ENCODE measurements around the gene RAB3IL1. TPM values are rescaled to one million over a fixed set of nuclear protein-coding genes. Genes with fewer than 3 reads are reported as not detected.

The RAB3IL1 gene
- polyA plus RNA-seq, 4 donors = 0.45 to 29.9 (median 7.2) TPM

- no peak for FAIRE-seq
Observed at GRCh38 chr11:61853698-61854169, 63.6 kb downstream of the RAB3IL1 start.

GRCh38 chr11:61851900-61852295 is 65.5 kb downstream of the RAB3IL1 start:
- FAIRE-seq (no peak), DNase-seq (no peak)
- Histone ChIP-seq H3K27ac (ENCODE audit: low read depth in 1 of 3, low read length in 2 of 3) (no peak overlapping the region), H3K4me3 (ENCODE audit: low read depth in 1 of 3, low read length in 3 of 3) (no peak overlapping the region), H3K27me3 (ENCODE audit: control insufficient read depth in 3 of 3, insufficient read depth in 3 of 3, low read length in 3 of 3) (no peaks in the 10 kb centered on the region), H3K36me3 (ENCODE audit: control insufficient read depth in 3 of 3, insufficient read depth in 2 of 3, low read depth in 1 of 3, low read length in 3 of 3) (peaks cover 0 to 47% (median 11%) of the 10 kb centered on the region in 3 donors), H3K4me1 (ENCODE audit: control insufficient read depth in 3 of 3, insufficient read depth in 2 of 3, low read depth in 1 of 3, low read length in 2 of 3) (peaks cover 0 to 8% (median 1%) of the 10 kb centered on the region in 3 donors), H3K9me3 (ENCODE audit: control insufficient read depth in 2 of 2, insufficient read depth in 1 of 2, low read depth in 1 of 2, low read length in 1 of 2) (no peaks in the 10 kb centered on the region)
- 71 to 80% (median 75%) methylated on average over 6 of the region's 6 CpGs for WGBS, 3 donors

More at GRCh38 chr11:61853698-61854169, 63.6 kb downstream of the RAB3IL1 start:
- DNase-seq = no peak
- Histone ChIP-seq H3K9me3 (ENCODE audit: control insufficient read depth in 2 of 2, insufficient read depth in 1 of 2, low read depth in 1 of 2, low read length in 1 of 2) (no peaks in the 10 kb centered on the region), H3K4me3 (ENCODE audit: low read depth in 1 of 3, low read length in 3 of 3) (no peak overlapping the region), H3K4me1 (ENCODE audit: control insufficient read depth in 3 of 3, insufficient read depth in 2 of 3, low read depth in 1 of 3, low read length in 2 of 3) (peaks cover 0 to 8% (median 1%) of the 10 kb centered on the region in 3 donors), H3K36me3 (ENCODE audit: control insufficient read depth in 3 of 3, insufficient read depth in 2 of 3, low read depth in 1 of 3, low read length in 3 of 3) (peaks cover 0 to 45% (median 8%) of the 10 kb centered on the region in 3 donors), H3K27me3 (ENCODE audit: control insufficient read depth in 3 of 3, insufficient read depth in 3 of 3, low read length in 3 of 3) (no peaks in the 10 kb centered on the region), H3K27ac (ENCODE audit: low read depth in 1 of 3, low read length in 2 of 3) (no peak overlapping the region)
- WGBS, 3 donors = 52 to 69% (median 62%) methylated on average over 13 of the region's 13 CpGs

GRCh38 chr11:61851113-61851899 is 66.1 kb downstream of the RAB3IL1 start:
- Histone ChIP-seq H3K27ac (ENCODE audit: low read depth in 1 of 3, low read length in 2 of 3) (peak overlapping the region in 2 of 3 donors; percentile 30 to 78), H3K4me1 (ENCODE audit: control insufficient read depth in 3 of 3, insufficient read depth in 2 of 3, low read depth in 1 of 3, low read length in 2 of 3) (peaks cover 0 to 8% (median 1%) of the 10 kb centered on the region in 3 donors), H3K4me3 (ENCODE audit: low read depth in 1 of 3, low read length in 3 of 3) (peak overlapping the region in 1 of 3 donors; percentile 21), H3K27me3 (ENCODE audit: control insufficient read depth in 3 of 3, insufficient read depth in 3 of 3, low read length in 3 of 3) (no peaks in the 10 kb centered on the region), H3K9me3 (ENCODE audit: control insufficient read depth in 2 of 2, insufficient read depth in 1 of 2, low read depth in 1 of 2, low read length in 1 of 2) (no peaks in the 10 kb centered on the region), H3K36me3 (ENCODE audit: control insufficient read depth in 3 of 3, insufficient read depth in 2 of 3, low read depth in 1 of 3, low read length in 3 of 3) (peaks cover 0 to 43% (median 11%) of the 10 kb centered on the region in 3 donors)
- WGBS, 3 donors = 30 to 65% (median 39%) methylated on average over 24 of the region's 24 CpGs
- DNase-seq = peak; percentile 19 to 47
- no peak for FAIRE-seq

GRCh38 chr11:61850687-61851086 is 66.7 kb downstream of the RAB3IL1 start:
- Histone ChIP-seq H3K27ac (ENCODE audit: low read depth in 1 of 3, low read length in 2 of 3) (peak overlapping the region in 2 of 3 donors; percentile 30 to 78), H3K27me3 (ENCODE audit: control insufficient read depth in 3 of 3, insufficient read depth in 3 of 3, low read length in 3 of 3) (no peaks in the 10 kb centered on the region), H3K9me3 (ENCODE audit: control insufficient read depth in 2 of 2, insufficient read depth in 1 of 2, low read depth in 1 of 2, low read length in 1 of 2) (no peaks in the 10 kb centered on the region), H3K36me3 (ENCODE audit: control insufficient read depth in 3 of 3, insufficient read depth in 2 of 3, low read depth in 1 of 3, low read length in 3 of 3) (peaks cover 0 to 38% (median 11%) of the 10 kb centered on the region in 3 donors), H3K4me1 (ENCODE audit: control insufficient read depth in 3 of 3, insufficient read depth in 2 of 3, low read depth in 1 of 3, low read length in 2 of 3) (peaks cover 0 to 8% (median 1%) of the 10 kb centered on the region in 3 donors), H3K4me3 (ENCODE audit: low read depth in 1 of 3, low read length in 3 of 3) (no peak overlapping the region)
- WGBS, 3 donors = 11 to 51% (median 38%) methylated on average over 7 of the region's 7 CpGs
- no peak for FAIRE-seq
- peak in 1 of 2 donors; percentile 50 for DNase-seq

GRCh38 chr11:61848631-61849030 is 68.7 kb downstream of the RAB3IL1 start:
- no peak for DNase-seq
- peaks cover 0 to 8% (median 1%) of the 10 kb centered on the region in 3 donors for H3K4me1 ChIP-seq (ENCODE audit: control insufficient read depth in 3 of 3, insufficient read depth in 2 of 3, low read depth in 1 of 3, low read length in 2 of 3)
- no peak for FAIRE-seq
- peaks cover 0 to 23% (median 9%) of the 10 kb centered on the region in 3 donors for H3K36me3 ChIP-seq (ENCODE audit: control insufficient read depth in 3 of 3, insufficient read depth in 2 of 3, low read depth in 1 of 3, low read length in 3 of 3)
- H3K27ac ChIP-seq (ENCODE audit: low read depth in 1 of 3, low read length in 2 of 3) = no peak overlapping the region
- H3K27me3 ChIP-seq (ENCODE audit: control insufficient read depth in 3 of 3, insufficient read depth in 3 of 3, low read length in 3 of 3) = no peaks in the 10 kb centered on the region
- H3K9me3 ChIP-seq (ENCODE audit: control insufficient read depth in 2 of 2, insufficient read depth in 1 of 2, low read depth in 1 of 2, low read length in 1 of 2) = no peaks in the 10 kb centered on the region
- H3K4me3 ChIP-seq (ENCODE audit: low read depth in 1 of 3, low read length in 3 of 3) = no peak overlapping the region
- 93 to 95% (median 94%) methylated on average over 9 of the region's 9 CpGs for WGBS, 3 donors

GRCh38 chr11:61847914-61848581 is 69.3 kb downstream of the RAB3IL1 start:
- WGBS, 3 donors = 92 to 95% (median 94%) methylated on average over 18 of the region's 18 CpGs
- Histone ChIP-seq H3K27me3 (ENCODE audit: control insufficient read depth in 3 of 3, insufficient read depth in 3 of 3, low read length in 3 of 3) (no peaks in the 10 kb centered on the region), H3K4me1 (ENCODE audit: control insufficient read depth in 3 of 3, insufficient read depth in 2 of 3, low read depth in 1 of 3, low read length in 2 of 3) (peaks cover 0 to 8% (median 1%) of the 10 kb centered on the region in 3 donors), H3K36me3 (ENCODE audit: control insufficient read depth in 3 of 3, insufficient read depth in 2 of 3, low read depth in 1 of 3, low read length in 3 of 3) (peaks cover 0 to 19% (median 9%) of the 10 kb centered on the region in 3 donors), H3K4me3 (ENCODE audit: low read depth in 1 of 3, low read length in 3 of 3) (no peak overlapping the region), H3K9me3 (ENCODE audit: control insufficient read depth in 2 of 2, insufficient read depth in 1 of 2, low read depth in 1 of 2, low read length in 1 of 2) (no peaks in the 10 kb centered on the region), H3K27ac (ENCODE audit: low read depth in 1 of 3, low read length in 2 of 3) (no peak overlapping the region)
- DNase-seq = no peak
- no peak for FAIRE-seq

Other genes with a start within 250 kb of the RAB3IL1 start
- 10 to 100 TPM in 1 of 4 donors, 1 to 10 TPM in 2, under 1 TPM in 1; 0.22 to 14.9 (median 3.8) TPM for gene DAGLA, start 237.2 kb downstream of the RAB3IL1 start, polyA plus RNA-seq
- 10 to 100 TPM; 19.9 to 48.1 (median 22.3) TPM for gene MYRF, start 164.9 kb downstream of the RAB3IL1 start, polyA plus RNA-seq
- gene TMEM258, start 125.0 kb downstream of the RAB3IL1 start, polyA plus RNA-seq = 100 to 1,000 TPM; 116 to 211 (median 189) TPM
- gene FEN1, start 124.7 kb downstream of the RAB3IL1 start, polyA plus RNA-seq = 10 to 100 TPM in 2 of 4 donors, 1 to 10 TPM in 2; 5.8 to 32.1 (median 14.5) TPM
- 10 to 100 TPM in 1 of 4 donors, 1 to 10 TPM in 1, under 1 TPM in 2; 0.45 to 15.9 (median 2.1) TPM for gene FADS1, start 100.6 kb downstream of the RAB3IL1 start, polyA plus RNA-seq
- 100 to 1,000 TPM in 1 of 4 donors, 10 to 100 TPM in 1, 1 to 10 TPM in 2; 2.4 to 147 (median 7.7) TPM for gene FADS2, start 89.3 kb downstream of the RAB3IL1 start, polyA plus RNA-seq
- 10 to 100 TPM in 1 of 4 donors, 1 to 10 TPM in 3; 5.3 to 17.9 (median 6.0) TPM for gene FADS3, start 26.0 kb downstream of the RAB3IL1 start, polyA plus RNA-seq
- 1 to 10 TPM; 2.7 to 4.7 (median 3.9) TPM for gene BEST1, start 32.8 kb upstream of the RAB3IL1 start, polyA plus RNA-seq
- gene FTH1, start 50.1 kb upstream of the RAB3IL1 start, polyA plus RNA-seq = 1,000 to 10,000 TPM; 3,413 to 10,000 (median 8,267) TPM
- gene INCENP, start 206.4 kb upstream of the RAB3IL1 start, polyA plus RNA-seq = 10 to 100 TPM in 2 of 4 donors, 1 to 10 TPM in 2; 4.5 to 24.2 (median 12.5) TPM